GM18868 (cell line): ENCODE measurements around the gene DUSP11.
"Not testable (repeated sequence)": the region's sequence is repeated elsewhere in the genome, so short reads cannot be mapped to it uniquely, and the experiment has no call there.

Experiments
- ATAC-seq: cut with Tn5 transposase; IDR thresholded peaks from one replicate; pipeline ENCODE4 v1.9.1; 2021; ENCODE audit warnings: mild to moderate bottlenecking, moderate library complexity; ENCODE audit not compliant: unreplicated experiment

The DUSP11 gene

DNA sequence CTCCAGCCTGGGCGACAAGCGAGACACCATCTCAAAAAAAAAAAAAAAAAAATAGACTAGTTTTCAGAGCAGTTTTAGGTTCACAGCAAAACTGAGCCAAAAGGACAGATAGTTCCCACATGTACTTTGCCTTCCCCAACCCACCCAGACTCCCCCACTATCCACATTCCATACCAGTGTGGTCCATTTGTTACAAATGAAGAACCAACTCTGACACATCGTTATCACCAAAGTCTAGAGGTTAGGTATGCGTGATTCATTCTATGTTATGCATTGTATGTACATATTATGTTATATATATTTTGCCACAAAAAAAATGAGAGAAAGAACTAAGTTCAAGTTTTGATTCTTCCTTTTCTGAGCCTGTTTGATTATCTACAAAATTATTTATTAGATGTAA is 3.5 kb downstream of the DUSP11 start:
- no peak for ATAC-seq

DNA sequence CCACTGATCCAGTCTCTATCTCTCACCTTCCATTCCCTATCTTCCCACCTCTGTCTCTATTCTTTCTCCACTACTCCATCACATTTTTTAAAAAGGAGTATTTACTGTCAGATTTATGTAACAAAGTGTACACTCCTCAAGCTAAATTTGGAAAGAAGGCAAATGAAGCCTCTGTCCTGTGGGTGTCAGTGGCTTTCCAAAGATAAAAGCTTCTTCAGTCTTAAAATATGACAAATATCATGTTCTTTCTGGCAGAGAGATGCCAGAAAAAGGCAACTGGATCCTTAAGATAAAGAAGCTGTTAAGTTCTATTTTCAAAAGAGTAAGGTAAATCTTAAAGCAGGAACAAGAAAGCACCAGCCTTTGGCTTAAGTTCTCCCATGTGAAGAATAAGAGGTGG is 7.1 kb downstream of the DUSP11 start:
- ATAC-seq, result no peak

- ATAC-seq, result no peak
Measured at GRCh38 chr2:73770725-73771124, 9.2 kb downstream of the DUSP11 start.

- no peak for ATAC-seq
Measured at GRCh38 chr2:73766994-73767393, 12.9 kb downstream of the DUSP11 start.

GRCh38 chr2:73766349-73766748 is 13.6 kb downstream of the DUSP11 start:
- ATAC-seq, result no peak

GRCh38 chr2:73764945-73765344 is 15.0 kb downstream of the DUSP11 start:
- ATAC-seq, result no peak

DNA sequence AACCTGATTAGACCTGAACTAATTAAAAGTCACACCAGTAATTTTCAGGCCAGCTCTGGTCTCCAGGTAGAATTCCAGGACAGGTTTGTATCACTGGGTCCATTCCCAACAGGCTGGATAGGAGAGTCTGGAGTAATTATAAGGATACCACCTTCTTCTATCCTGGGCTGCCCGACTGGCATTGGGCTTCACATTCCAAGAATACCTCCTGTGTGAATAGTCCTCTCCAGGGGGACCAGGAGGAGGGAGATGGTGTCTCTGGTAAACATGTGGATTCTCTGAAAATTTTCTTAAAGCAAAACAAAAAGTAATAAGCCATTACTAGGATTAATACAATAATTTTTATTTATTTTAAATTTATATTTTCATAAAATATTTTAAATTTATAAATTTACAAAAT is 17.3 kb downstream of the DUSP11 start:
- ATAC-seq, result no peak

DNA sequence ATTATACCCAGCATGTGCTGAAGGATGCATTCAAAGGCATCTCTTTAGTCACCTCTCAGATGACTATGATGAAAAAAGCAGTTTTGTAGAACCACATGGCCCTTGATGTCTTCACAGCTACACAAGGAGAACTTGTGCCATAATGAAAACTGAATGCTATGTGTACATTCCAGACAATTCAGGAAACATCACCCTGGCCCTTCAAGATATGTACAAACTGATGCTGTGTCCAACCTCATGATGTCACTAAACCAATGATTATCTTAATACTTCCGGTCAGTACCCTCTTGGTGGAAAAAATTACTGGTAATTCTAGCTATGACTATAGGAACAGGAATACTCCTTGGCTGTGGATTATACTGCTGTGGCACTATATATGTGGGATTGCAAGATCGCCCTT is 20.0 kb downstream of the DUSP11 start:
- no peak for ATAC-seq

DNA sequence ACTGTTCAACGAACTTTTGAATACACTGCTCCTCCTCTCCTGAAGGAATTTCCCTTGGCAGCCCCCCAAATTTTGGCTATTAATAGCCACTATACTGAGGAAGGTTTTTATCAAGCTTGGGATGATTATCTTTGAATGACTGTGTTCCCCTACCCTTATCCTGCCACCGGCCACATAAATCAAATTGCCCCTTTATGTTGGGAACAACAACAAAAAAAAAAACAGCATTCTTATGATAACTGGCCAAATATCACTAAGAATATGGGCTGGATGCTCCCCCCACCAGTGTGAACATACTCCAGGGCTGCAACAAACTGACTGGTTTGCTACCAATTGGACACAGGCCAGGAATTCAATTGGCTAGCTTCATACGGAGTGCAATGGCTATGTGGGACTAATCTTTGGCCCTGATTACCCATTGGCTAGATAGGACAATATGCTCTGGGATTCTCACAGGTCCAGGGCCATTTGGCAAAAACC is 20.6 kb downstream of the DUSP11 start:
- ATAC-seq, result no peak

GRCh38 chr2:73754332-73754731 is 25.6 kb downstream of the DUSP11 start:
- not testable (repeated sequence) for ATAC-seq

DNA sequence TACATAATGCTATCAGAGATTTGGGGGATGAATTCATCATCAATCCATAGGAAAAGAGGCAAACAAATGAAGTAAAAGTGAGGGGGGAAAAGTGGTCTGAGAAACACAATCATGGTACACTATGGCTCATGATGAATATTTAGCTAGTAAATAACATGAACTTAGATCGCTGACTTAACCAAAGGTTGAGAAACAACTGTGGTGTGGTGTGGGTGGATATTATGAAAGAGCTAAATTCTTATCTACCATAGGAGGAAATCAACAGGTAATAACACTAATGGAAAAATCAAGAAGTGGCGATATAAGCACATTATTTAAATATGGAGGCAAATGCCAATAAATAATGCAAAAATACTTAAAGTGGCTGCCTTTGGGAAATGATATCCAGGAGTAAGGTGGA is 30.6 kb downstream of the DUSP11 start:
- ATAC-seq, result no peak

GRCh38 chr2:73746877-73747208 is 33.1 kb downstream of the DUSP11 start:
- ATAC-seq, result no peak

- no peak for ATAC-seq
Measured at GRCh38 chr2:73746015-73746876, 33.7 kb downstream of the DUSP11 start.

DNA sequence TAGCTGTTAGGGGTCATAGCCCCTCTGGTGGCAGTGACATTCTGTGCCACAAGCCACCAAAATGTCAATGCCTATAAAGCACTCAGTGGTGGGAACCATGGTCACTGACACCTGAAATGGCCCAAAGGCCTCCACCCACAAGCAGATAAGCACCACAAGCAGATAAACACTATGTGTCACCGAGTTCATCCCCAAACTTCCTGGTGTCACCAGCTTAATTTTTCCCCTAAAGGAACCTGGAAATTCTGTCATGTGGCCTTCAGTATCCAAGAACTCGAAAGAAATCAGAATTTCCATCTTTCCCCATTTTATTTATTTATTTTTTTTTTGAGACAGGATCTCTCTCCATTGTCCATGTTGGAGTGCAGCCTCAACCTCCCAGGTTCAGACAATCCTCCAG is 39.1 kb downstream of the DUSP11 start:
- ATAC-seq, result no peak

GRCh38 chr2:73739101-73739500 is 40.8 kb downstream of the DUSP11 start:
- ATAC-seq, result no peak

GRCh38 chr2:73736855-73737779 is 42.8 kb downstream of the DUSP11 start, which contains the start of gene TPRKB:
TSS of gene TPRKB (minus strand) at chr2:73737345. CDS start at chr2:73734569, 2,776 bp downstream.
- ATAC-seq, result peak; percentile 98

GRCh38 chr2:73736378-73736777 is 43.5 kb downstream of the DUSP11 start:
- ATAC-seq, result no peak

- no peak for ATAC-seq
Measured at GRCh38 chr2:73730810-73731209, 49.1 kb downstream of the DUSP11 start.

DNA sequence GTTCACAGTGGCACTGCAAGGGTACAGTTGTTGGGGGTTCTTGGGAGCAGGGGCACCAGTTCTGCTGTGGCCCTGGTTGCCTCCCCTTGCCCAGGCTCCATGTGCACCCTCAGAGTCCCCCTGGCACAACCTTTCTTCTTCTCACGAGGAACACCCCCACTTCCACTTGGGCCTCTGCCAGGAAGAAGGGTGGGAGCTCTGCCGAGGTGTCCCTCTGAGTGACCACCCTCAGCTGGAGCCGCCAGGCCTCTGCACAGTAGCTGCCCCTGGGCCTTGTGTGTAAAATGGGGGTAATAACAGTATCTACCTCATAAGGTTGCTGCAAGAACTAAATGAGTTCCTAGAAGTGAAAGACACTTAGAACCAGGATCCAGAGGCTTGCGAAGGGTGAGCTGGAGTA is 51.2 kb downstream of the DUSP11 start:
- ATAC-seq, result no peak

DNA sequence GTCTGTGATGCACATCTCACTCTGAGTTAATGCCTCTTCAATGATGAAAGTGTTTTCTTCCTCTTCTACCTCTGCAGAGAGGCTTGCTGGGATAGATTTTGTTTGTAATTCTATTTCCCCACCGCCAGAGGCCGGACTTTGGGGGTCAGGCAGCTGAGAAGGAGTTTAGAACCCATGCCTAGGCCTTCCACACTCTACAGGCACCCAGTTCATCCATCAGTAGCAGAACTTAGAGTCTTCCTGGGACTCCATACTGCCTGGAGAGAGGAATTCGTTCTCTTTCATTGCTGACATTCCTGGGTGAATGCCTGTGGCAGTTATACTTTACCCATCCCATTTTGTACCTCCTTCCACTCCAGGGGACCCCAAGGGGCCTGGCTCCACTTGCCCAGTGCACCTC is 51.9 kb downstream of the DUSP11 start:
- no peak for ATAC-seq

GRCh38 chr2:73726657-73727056 is 53.2 kb downstream of the DUSP11 start:
- not testable (repeated sequence) for ATAC-seq
